Adipocyte (in vitro differentiated cells): Measurements from ENCODE around the gene PPTC7.
"Not testable (repeated sequence)": the region's sequence is repeated elsewhere in the genome, so short reads cannot be mapped to it uniquely, and the experiment has no call there.

Experiments used
- DNase-seq: peaks from one replicate; pipeline ENCODE4 v3.0.0-alpha.2; 2015; ENCODE audit warnings: low read depth
- H3K27me3 ChIP-seq: replicated peaks from 2 replicates; pipeline ENCODE4 v1.7.0; 2013; ENCODE audit warnings: mild to moderate bottlenecking, low read length, moderate library complexity; ENCODE audit not compliant: control insufficient read depth, insufficient read depth
- H3K36me3 ChIP-seq: 2 replicates; pipeline ENCODE4 v1.7.0; 2013; ENCODE audit warnings: low read length, mild to moderate bottlenecking, moderate library complexity; ENCODE audit not compliant: control insufficient read depth, insufficient read depth, severe bottlenecking
- H3K4me1 ChIP-seq: 2 replicates; pipeline ENCODE4 v1.7.0; 2013; ENCODE audit warnings: mild to moderate bottlenecking, low read length, moderate library complexity; ENCODE audit not compliant: control insufficient read depth, insufficient read depth
- H3K4me3 ChIP-seq: 2 replicates; pipeline ENCODE4 v1.7.0; 2013; ENCODE audit warnings: mild to moderate bottlenecking, low read length, moderate library complexity
- H3K9ac ChIP-seq: 2 replicates; pipeline ENCODE4 v1.7.0; 2013; ENCODE audit warnings: mild to moderate bottlenecking, low read length, moderate library complexity
- H3K9me3 ChIP-seq: 2 replicates; pipeline ENCODE4 v1.7.0; 2013; ENCODE audit warnings: mild to moderate bottlenecking, low read length, moderate library complexity; ENCODE audit not compliant: control insufficient read depth

PPTC7 gene

GRCh38 chr12:110602085-110602814 is 19.1 kb upstream of the PPTC7 start:
- H3K36me3 ChIP-seq, H3K9ac ChIP-seq, H3K4me3 ChIP-seq, H3K4me1 ChIP-seq, H3K27me3 ChIP-seq, H3K9me3 ChIP-seq: not testable (repeated sequence)
- peak; percentile 81 for DNase-seq

DNA sequence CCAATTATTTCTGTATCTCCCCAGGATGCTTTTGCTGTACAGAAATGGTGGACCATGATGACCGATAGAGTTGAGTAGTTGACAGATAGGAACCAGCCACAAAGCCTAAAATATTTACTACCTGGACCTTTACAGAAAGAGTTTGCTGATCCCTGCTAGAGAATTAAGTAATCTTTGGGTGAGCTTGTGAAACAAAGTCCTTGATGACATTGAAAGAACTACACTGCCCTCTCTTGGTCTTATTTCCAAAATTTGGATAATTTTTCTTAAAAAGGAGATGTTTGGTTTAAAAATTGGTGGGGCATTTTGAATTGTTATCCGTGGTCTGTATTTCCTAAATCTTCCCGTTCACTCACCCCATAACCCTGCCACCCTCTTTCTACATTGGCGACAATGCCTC is 17.1 kb upstream of the PPTC7 start:
- H3K4me1 ChIP-seq: no peaks in the 10 kb centered on the region
- no peak overlapping the region for H3K9ac ChIP-seq
- H3K4me3 ChIP-seq: no peak overlapping the region
- no peaks in the 10 kb centered on the region for H3K27me3 ChIP-seq
- H3K36me3 ChIP-seq: no peaks in the 10 kb centered on the region
- no peaks in the 10 kb centered on the region for H3K9me3 ChIP-seq
- peak; percentile 91 for DNase-seq

GRCh38 chr12:110599334-110599733 is 16.2 kb upstream of the PPTC7 start:
- Histone ChIP-seq H3K4me1 (no peaks in the 10 kb centered on the region), H3K4me3 (no peak overlapping the region), H3K9ac (no peak overlapping the region), H3K9me3 (no peaks in the 10 kb centered on the region), H3K36me3 (no peaks in the 10 kb centered on the region), H3K27me3 (no peaks in the 10 kb centered on the region)
- DNase-seq: no peak

- H3K9me3 ChIP-seq: no peaks in the 10 kb centered on the region
- no peaks in the 10 kb centered on the region for H3K4me1 ChIP-seq
- no peak overlapping the region for H3K9ac ChIP-seq
- H3K4me3 ChIP-seq: no peak overlapping the region
- DNase-seq: no peak
- H3K27me3 ChIP-seq: no peaks in the 10 kb centered on the region
- H3K36me3 ChIP-seq: no peaks in the 10 kb centered on the region
Observed at GRCh38 chr12:110597885-110598284, 14.8 kb upstream of the PPTC7 start.

GRCh38 chr12:110592919-110593318 is 9.8 kb upstream of the PPTC7 start:
- DNase-seq, H3K4me3 ChIP-seq, H3K9me3 ChIP-seq, H3K27me3 ChIP-seq, H3K36me3 ChIP-seq, H3K9ac ChIP-seq: not testable (repeated sequence)
- peaks cover 18% of the 10 kb centered on the region for H3K4me1 ChIP-seq

- peaks cover 18% of the 10 kb centered on the region for H3K4me1 ChIP-seq
Observed at GRCh38 chr12:110592078-110592477, 9.0 kb upstream of the PPTC7 start.

DNA sequence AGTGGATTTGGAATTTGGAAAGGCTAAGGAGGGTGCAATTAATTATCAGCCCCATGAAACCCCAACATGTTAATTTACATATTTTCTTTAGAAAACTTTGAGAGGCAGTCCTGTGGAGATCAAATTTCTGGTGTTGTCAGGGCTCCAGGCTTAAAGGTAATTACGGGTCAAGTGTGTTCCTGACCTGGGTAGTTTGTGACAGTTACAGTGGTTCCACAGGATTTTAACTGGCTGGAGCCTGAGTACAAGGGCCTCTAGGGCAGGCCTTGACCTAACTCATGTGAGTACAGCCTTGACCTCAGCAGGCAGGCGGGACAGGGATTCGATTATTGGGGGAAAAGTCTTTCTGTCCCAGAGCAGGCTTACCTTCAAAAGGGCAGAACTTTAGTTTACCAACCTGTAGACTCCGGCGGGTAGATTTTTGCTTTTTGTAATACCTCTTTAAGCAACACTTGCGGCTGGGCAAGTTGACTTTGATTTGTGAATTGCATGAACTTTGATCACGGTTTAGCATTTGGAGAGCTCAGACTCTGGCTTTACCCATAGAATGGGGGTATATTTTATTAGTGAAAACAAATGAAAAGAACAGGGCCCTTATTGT is 8.4 kb upstream of the PPTC7 start:
- Histone ChIP-seq H3K9me3 (no peaks in the 10 kb centered on the region), H3K9ac (peak overlapping the region; percentile 64), H3K4me3 (peak overlapping the region; percentile 33), H3K27me3 (no peaks in the 10 kb centered on the region), H3K36me3 (no peaks in the 10 kb centered on the region), H3K4me1 (peaks cover 18% of the 10 kb centered on the region)
- no peak for DNase-seq

More at GRCh38 chr12:110592078-110592477, 9.0 kb upstream of the PPTC7 start:
- Histone ChIP-seq H3K9me3 (no peaks in the 10 kb centered on the region), H3K9ac (no peak overlapping the region), H3K36me3 (no peaks in the 10 kb centered on the region), H3K27me3 (no peaks in the 10 kb centered on the region), H3K4me3 (no peak overlapping the region)
- no peak for DNase-seq

GRCh38 chr12:110590806-110591326 is 7.7 kb upstream of the PPTC7 start:
- H3K27me3 ChIP-seq: no peaks in the 10 kb centered on the region
- peak overlapping the region; percentile 33 for H3K4me3 ChIP-seq
- H3K36me3 ChIP-seq: no peaks in the 10 kb centered on the region
- no peaks in the 10 kb centered on the region for H3K9me3 ChIP-seq
- H3K9ac ChIP-seq: peak overlapping the region; percentile 64
- DNase-seq: peak; percentile 82
- H3K4me1 ChIP-seq: peaks cover 18% of the 10 kb centered on the region

DNA sequence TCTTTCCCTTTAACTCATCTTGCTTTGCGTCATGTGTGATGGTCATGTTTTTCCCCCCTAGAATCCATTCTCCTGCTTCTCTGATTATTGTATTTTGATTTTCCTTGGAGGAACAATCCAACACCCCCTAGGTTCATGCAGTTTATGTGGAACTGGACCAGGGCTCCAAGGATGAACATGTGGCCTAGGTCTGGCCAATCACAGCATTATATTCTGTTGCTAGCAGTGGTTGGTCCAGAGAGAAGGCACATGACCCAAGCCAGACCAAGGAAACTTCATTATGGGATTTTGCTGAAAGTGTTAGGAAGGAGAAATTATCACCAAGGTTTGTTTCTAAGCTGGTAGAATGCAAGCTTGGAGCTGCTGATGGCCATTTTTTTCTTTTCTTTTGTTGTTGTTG is 6.9 kb upstream of the PPTC7 start:
- Histone ChIP-seq H3K27me3 (no peaks in the 10 kb centered on the region), H3K36me3 (no peaks in the 10 kb centered on the region), H3K4me3 (no peak overlapping the region), H3K4me1 (peaks cover 26% of the 10 kb centered on the region), H3K9ac (no peak overlapping the region), H3K9me3 (no peaks in the 10 kb centered on the region)
- DNase-seq: no peak

DNA sequence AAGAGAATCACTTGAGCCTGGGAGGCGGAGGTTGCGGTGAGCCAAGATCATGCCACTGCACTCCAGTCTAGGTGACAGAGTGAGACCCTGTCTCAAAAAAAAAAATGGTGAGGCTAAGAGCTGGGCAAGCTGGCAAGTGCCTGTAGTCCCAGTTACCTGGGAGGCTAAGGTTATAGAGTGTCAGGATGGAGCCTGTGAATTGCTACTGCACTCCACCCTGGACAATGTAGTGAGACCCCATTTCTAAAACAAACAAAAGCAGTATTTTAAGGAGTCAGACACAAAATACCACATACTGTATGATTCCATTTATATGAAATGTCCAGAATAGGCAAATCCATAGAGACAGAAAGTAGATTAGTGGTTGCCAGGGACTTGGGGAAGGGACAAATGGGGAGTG is 4.0 kb upstream of the PPTC7 start:
- H3K27me3 ChIP-seq, DNase-seq, H3K36me3 ChIP-seq, H3K4me3 ChIP-seq, H3K9me3 ChIP-seq, H3K9ac ChIP-seq: not testable (repeated sequence)
- H3K4me1 ChIP-seq: peaks cover 44% of the 10 kb centered on the region

DNA sequence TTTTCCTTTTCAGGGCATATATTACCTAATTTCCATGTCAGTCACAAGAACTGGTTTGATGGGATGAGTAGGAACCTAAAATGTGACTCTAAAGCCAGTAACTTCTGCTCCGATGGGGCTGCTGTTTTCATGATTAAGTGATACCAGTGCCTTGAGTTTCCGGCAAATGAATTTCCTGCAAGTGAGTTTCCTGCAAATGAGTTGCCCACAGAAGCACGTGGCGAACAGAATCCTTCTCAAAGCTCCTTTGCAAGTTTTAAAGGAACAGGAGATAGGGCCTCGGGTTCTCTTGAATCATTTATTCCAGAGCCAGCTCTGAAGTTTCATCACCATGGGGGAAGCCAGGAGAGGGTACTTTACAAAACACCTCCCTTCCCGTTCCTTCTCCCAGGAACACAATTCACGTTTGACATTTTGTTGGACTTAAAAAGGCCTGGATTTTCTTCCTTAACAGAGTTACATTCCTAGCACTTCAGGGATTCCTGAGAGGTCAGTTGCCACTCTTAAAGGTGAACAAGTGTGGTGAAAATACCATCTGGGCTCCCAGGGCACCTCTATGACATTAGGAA is 2.2 kb upstream of the PPTC7 start:
- peaks cover 27% of the 10 kb centered on the region for H3K4me1 ChIP-seq
- H3K9ac ChIP-seq: peak overlapping the region; percentile 13
- H3K27me3 ChIP-seq: no peaks in the 10 kb centered on the region
- no peaks in the 10 kb centered on the region for H3K9me3 ChIP-seq
- peak; percentile 50 for DNase-seq
- H3K36me3 ChIP-seq: no peaks in the 10 kb centered on the region
- H3K4me3 ChIP-seq: no peak overlapping the region
